HepG2 (cell line): Measurements from ENCODE around the gene OLFM2. TPM values are rescaled to one million over a fixed set of nuclear protein-coding genes. Genes with fewer than 3 reads are reported as not detected.

ENCODE experiments used
- ATAC-seq: fragments of 200-7000 bp; cut with Tn5 transposase; 3 replicates; pipeline ENCODE4 v1.9.1; 2020; ENCODE audit warnings: mild to moderate bottlenecking, moderate library complexity
- BruUV-seq: library from RNA; stranded (reverse); fragments of 400-500 nt; replicated peaks from 2 replicates; lab custom pipeline; 2021; lab: Mats Ljungman, UMichigan
- CTCF ChIA-PET: fragments of 300-600 bp; formaldehyde crosslinking; extraction: SDS; loops from one replicate; lab custom pipeline; 2021; ENCODE audit warnings: low total read pairs, inconsistent platforms, low intra/inter-chr PET ratio; lab: Yijun Ruan, JAX
- POLR2A ChIA-PET: fragments of 350-600 bp; sonication (Branson Sonifier 250); formaldehyde crosslinking; loops from one replicate; lab custom pipeline; 2020; ENCODE audit warnings: antibody characterized with exemption, inconsistent platforms; lab: Yijun Ruan, JAX
- DNase-seq: peaks from one replicate; pipeline ENCODE4 v3.0.0-alpha.2; 2015; ENCODE audit warnings: low spot score
- FAIRE-seq: peaks from 3 replicates; lab custom pipeline; 2011; peaks lifted over from hg19 to GRCh38; lab: Jason Lieb, UNC
- H2AFZ ChIP-seq: one replicate; pipeline ENCODE4 v1.6.1; 2011; ENCODE audit warnings: low read length, inconsistent platforms
- H3K27ac ChIP-seq: fragments of 300-600 bp; 3 replicates; pipeline ENCODE4 v1.8.0; 2011; ENCODE audit warnings: mixed run types, mild to moderate bottlenecking, mixed read lengths, low read length, inconsistent platforms; ENCODE audit not compliant: insufficient read depth; ENCODE audit errors: extremely low read length
- H3K27me3 ChIP-seq, 2 experiments: fragments of 200-600 bp in 1 of 2; 2 replicates in 1 of 2; 3 replicates in 1 of 2; pipeline versions ENCODE4 v1.6.0 to v1.8.0; 2011; ENCODE audit warnings: low read length in 2 of 2, mild to moderate bottlenecking in 2 of 2, moderate library complexity in 2 of 2, inconsistent platforms in 1 of 2; ENCODE audit not compliant: insufficient read depth in 2 of 2, control insufficient read depth in 1 of 2
- H3K36me3 ChIP-seq, 2 experiments: fragments of 200-600 bp in 1 of 2; replicated peaks in 1 of 2; 2 replicates in 1 of 2; 3 replicates in 1 of 2; pipeline versions ENCODE4 v1.5.1 to v1.8.0; 2011; ENCODE audit warnings: low read length in 2 of 2, inconsistent platforms in 1 of 2; ENCODE audit not compliant: insufficient read depth in 2 of 2, control insufficient read depth in 1 of 2
- H3K4me1 ChIP-seq: 2 replicates; pipeline ENCODE4 v1.5.1; 2012; ENCODE audit warnings: low read length, inconsistent platforms; ENCODE audit not compliant: insufficient read depth
- H3K4me2 ChIP-seq: 2 replicates; pipeline ENCODE4 v1.6.0; 2011; ENCODE audit warnings: low read depth, low read length, inconsistent platforms
- H3K4me3 ChIP-seq, 3 experiments: fragments of 200-600 bp in 1 of 3; sonication (generic), shearing (Covaris generic) in 1 of 3; replicated peaks in 1 of 3; 2 replicates each; pipeline ENCODE4 v1.5.1; 2011 to 2016; ENCODE audit warnings: low read length in 3 of 3, inconsistent platforms in 2 of 3, low read depth in 2 of 3, mild to moderate bottlenecking in 2 of 3, control low read depth in 1 of 3, mixed read lengths in 1 of 3; ENCODE audit not compliant: insufficient read depth in 1 of 3
- H3K79me2 ChIP-seq: one replicate; pipeline ENCODE4 v1.6.1; 2011; ENCODE audit warnings: low read length, inconsistent platforms; ENCODE audit not compliant: insufficient read depth
- H3K9ac ChIP-seq: 2 replicates; pipeline ENCODE4 v1.6.0; 2011; ENCODE audit warnings: mild to moderate bottlenecking, low read depth, low read length, inconsistent platforms; ENCODE audit not compliant: insufficient read depth
- H3K9me3 ChIP-seq: 2 replicates; pipeline ENCODE4 v1.5.1; 2012; ENCODE audit warnings: mild to moderate bottlenecking, low read length
- H4K20me1 ChIP-seq: 2 replicates; pipeline ENCODE4 v1.6.0; 2011; ENCODE audit warnings: inconsistent platforms, mild to moderate bottlenecking, low read length, moderate library complexity; ENCODE audit not compliant: insufficient read depth
- MIER2 ChIP-seq: IDR thresholded peaks from 2 replicates; pipeline ENCODE4 v1.6.1; 2016; ENCODE audit warnings: missing biosample characterization, missing genetic modification reagents
- NFE2L2 ChIP-seq: fragments of 150-350 bp; IDR thresholded peaks from 2 replicates; pipeline ENCODE4 v1.6.1; 2014; ENCODE audit warnings: low read length
- RARA ChIP-seq: IDR thresholded peaks from 2 replicates; pipeline ENCODE4 v1.6.1; 2016; ENCODE audit warnings: missing genetic modification reagents, missing compliant biosample characterization
- REST ChIP-seq, 2 experiments: IDR thresholded peaks; 2 replicates each; pipeline ENCODE4 v1.6.1; 2011 to 2012; ENCODE audit warnings: low read length in 2 of 2, borderline replicate concordance in 1 of 2, low read depth in 1 of 2, mild to moderate bottlenecking in 1 of 2, moderate library complexity in 1 of 2
- SKI ChIP-seq: fragments of 450-650 bp; IDR thresholded peaks from one replicate; pipeline ENCODE4 v1.6.1; 2018; ENCODE audit warnings: mild to moderate bottlenecking; ENCODE audit not compliant: partially characterized antibody
- ZNF253 ChIP-seq: sonication (generic); formaldehyde crosslinking; IDR thresholded peaks from 2 replicates; pipeline ENCODE4 v1.8.0; 2022; ENCODE audit warnings: mild to moderate bottlenecking, missing genetic modification reagents, borderline replicate concordance
- ZNF556 ChIP-seq: sonication (generic); formaldehyde crosslinking; IDR thresholded peaks from 2 replicates; pipeline ENCODE4 v1.4.0; 2020; ENCODE audit warnings: mild to moderate bottlenecking, missing genetic modification reagents, borderline replicate concordance
- ZNF660 ChIP-seq: sonication (generic); formaldehyde crosslinking; IDR thresholded peaks from 2 replicates; pipeline ENCODE4 v1.5.1; 2020; ENCODE audit warnings: mild to moderate bottlenecking, low read depth, missing genetic modification reagents, borderline replicate concordance
- ZNF672 ChIP-seq: sonication (generic); formaldehyde crosslinking; IDR thresholded peaks from 2 replicates; pipeline ENCODE4 v1.8.1; 2022; ENCODE audit warnings: missing genetic modification reagents
- WGBS: methylation state at CpG from one replicate; pipeline ENCODE4 v1.1.6; 2017; ENCODE audit warnings: low lambda C conversion rate; 5-methylcytosine and 5-hydroxymethylcytosine counted together
- in situ Hi-C: cut with HindIII; loops from 2 replicates; pipeline ENCODE4 v1.10.0; 2017; ENCODE audit warnings: low pct_unique_long_range_greater_than_20kb; ENCODE audit not compliant: extremely low pct_ligation_motif_present
- intact Hi-C: fragments of 100-400 bp; cut with micrococcal nuclease; formaldehyde crosslinking; loops from one replicate; pipeline ENCODE4 v1.10.0; 2022; ENCODE audit not compliant: unreplicated experiment
- polyA plus RNA-seq, 8 experiments: library from polyadenylated mRNA; depleted of rRNA in 3 of 8; stranded (reverse) in 7 of 8; unstranded in 1 of 8; fragments of >200 nt; fragmentation: Illumina TruSeq in 4 of 8; extraction: Trizol in 4 of 8; gene quantifications; 2 replicates each; pipeline versions ENCODE4 v1.2.1 to v1.2.3, GENCODE V29; 2011 to 2016; ENCODE audit warnings: low read depth in 4 of 8, missing spikeins in 1 of 8, mixed read lengths in 1 of 8; ENCODE audit not compliant: insufficient read depth in 1 of 8
- total RNA-seq, 5 experiments: library from RNA; depleted of rRNA; stranded (reverse); fragments of >200 nt; fragmentation: Illumina TruSeq; extraction: Trizol; gene quantifications; 2 replicates each; pipeline ENCODE4 v1.2.3, GENCODE V29; 2016; ENCODE audit warnings: low read depth in 1 of 5

OLFM2 gene
- total and polyA plus RNA-seq, 2 of the 13 experiments (the other 11 are each of a cell fraction or from before 2014, with no cell fraction given) = 0.20 to 0.51 TPM

GRCh38 chr19:9940778-9941177 is 4.5 kb upstream of the OLFM2 start (continued):
- TF ChIP-seq ZNF556 = no peak
- peak; percentile 30 for TF ChIP-seq SKI
- peak; percentile 70 for TF ChIP-seq RARA (CRISPR knock-in tag)
- no peak for TF ChIP-seq NFE2L2

- H3K4me3 ChIP-seq = no peak overlapping the region
- TF ChIP-seq MIER2 (CRISPR knock-in tag) (peak; percentile 91), ZNF672 (CRISPR knock-in tag) (no peak), ZNF660 (CRISPR knock-in tag) (no peak), ZNF253 (CRISPR knock-in tag) (no peak), REST (IDR thresholded peaks at IDR 0.05; ENCODE audit: borderline replicate concordance in 1 of 2, low read depth in 1 of 2, low read length in 2 of 2) (peak; percentile 35 to 89)
- ATAC-seq (no peak), FAIRE-seq (no peak), DNase-seq (no peak)
- H3K4me2 ChIP-seq = no peak overlapping the region
- H3K79me2 ChIP-seq = no peaks in the 10 kb centered on the region
- in situ Hi-C loops = loop anchor here (5.0 to 10.0 kb wide), 3 partner anchors 88 to 455 kb away; partner anchors contain the start of gene S1PR2
- no peak overlapping the region for H3K9ac ChIP-seq
- no peak overlapping the region for H2AFZ ChIP-seq
- H3K4me1 ChIP-seq = peaks cover 7% of the 10 kb centered on the region
- no peaks in the 10 kb centered on the region for H3K9me3 ChIP-seq
- POLR2A ChIA-PET = no interaction called here
- H3K36me3 ChIP-seq = no peaks in the 10 kb centered on the region
- no TSS peak for BruUV-seq
- no peak overlapping the region for H3K27ac ChIP-seq
- no peaks in the 10 kb centered on the region for H4K20me1 ChIP-seq
- intact Hi-C loops = no loop called here
- CTCF ChIA-PET = no interaction called here
- H3K27me3 ChIP-seq = peaks cover 0 to 14% of the 10 kb centered on the region in 2 experiments; a peak in 3 of 5 replicates
- WGBS = 5% methylated on average over 3 of the region's 3 CpGs
Measured at GRCh38 chr19:9939301-9939913, 3.1 kb upstream of the OLFM2 start.
